Suprapubic skin (tissue), 3 donors: Measurements from ENCODE around the gene TMEM254.

ENCODE experiments used
- EP300 ChIP-seq: sonication (generic); formaldehyde crosslinking; IDR thresholded peaks from one replicate; pipeline ENCODE4 v1.6.1; 2017; ENCODE audit warnings: antibody characterized with exemption
- TF ChIP-seq, protein P1 (sequence below), 2 donors: fragments of 200-600 bp in 1 of 2; fragments of 450-650 bp in 1 of 2; sonication (generic) in 1 of 2; IDR thresholded peaks; one replicate each; pipeline ENCODE4 v1.5.1; 2016 to 2019; ENCODE audit warnings: antibody characterized with exemption in 2 of 2, mild to moderate bottlenecking in 1 of 2, moderate library complexity in 1 of 2

DNA sequence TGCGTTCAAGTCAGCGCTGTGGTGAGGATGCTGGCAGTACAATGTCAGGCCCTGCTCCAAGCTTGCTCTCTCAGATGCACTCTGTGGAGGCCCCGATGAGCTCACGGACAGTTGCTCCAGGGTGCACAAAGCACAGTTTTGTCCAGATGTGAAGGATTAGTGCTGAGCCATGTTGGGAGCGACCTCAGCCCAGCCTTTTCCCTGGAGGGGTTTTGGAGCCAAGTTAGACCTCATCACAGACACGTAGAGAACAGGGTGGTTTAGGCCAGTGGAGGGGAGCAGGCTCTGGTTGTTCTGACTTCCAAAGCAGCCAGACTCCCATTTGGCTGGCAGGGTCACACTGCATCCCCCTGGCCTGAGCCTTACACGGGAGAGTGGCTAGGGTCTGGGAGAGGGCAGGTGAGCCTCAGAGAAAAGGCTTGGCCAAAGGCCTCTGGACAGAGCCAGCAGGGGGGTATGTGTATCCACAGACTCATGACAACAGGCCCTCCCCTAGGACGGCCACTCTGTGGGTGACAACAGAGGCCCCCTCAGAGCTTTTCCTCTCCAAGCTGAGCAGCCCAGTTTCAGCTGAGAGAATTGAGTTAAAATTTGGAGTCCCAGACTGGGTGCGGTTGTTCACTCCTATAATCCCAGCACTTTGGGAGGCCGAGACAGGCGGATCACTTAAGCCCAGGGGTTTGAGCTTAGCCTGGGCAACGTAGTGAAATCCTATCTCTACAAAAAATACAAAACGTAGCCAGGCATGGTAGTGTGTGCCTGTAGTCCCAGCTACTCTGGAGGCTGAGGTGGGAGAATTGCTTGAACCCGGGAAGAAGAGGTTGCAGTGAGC, 58.8 kb downstream of the TMEM254 start:
- TF ChIP-seq, protein P1, sequence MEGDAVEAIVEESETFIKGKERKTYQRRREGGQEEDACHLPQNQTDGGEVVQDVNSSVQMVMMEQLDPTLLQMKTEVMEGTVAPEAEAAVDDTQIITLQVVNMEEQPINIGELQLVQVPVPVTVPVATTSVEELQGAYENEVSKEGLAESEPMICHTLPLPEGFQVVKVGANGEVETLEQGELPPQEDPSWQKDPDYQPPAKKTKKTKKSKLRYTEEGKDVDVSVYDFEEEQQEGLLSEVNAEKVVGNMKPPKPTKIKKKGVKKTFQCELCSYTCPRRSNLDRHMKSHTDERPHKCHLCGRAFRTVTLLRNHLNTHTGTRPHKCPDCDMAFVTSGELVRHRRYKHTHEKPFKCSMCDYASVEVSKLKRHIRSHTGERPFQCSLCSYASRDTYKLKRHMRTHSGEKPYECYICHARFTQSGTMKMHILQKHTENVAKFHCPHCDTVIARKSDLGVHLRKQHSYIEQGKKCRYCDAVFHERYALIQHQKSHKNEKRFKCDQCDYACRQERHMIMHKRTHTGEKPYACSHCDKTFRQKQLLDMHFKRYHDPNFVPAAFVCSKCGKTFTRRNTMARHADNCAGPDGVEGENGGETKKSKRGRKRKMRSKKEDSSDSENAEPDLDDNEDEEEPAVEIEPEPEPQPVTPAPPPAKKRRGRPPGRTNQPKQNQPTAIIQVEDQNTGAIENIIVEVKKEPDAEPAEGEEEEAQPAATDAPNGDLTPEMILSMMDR (IDR thresholded peaks at IDR 0.05): no peak
- no peak for TF ChIP-seq EP300
